ENCODE data around the gene HNF4A. TPM values are rescaled to one million over a fixed set of nuclear protein-coding genes. Genes with fewer than 3 reads are reported as not detected.

Gene HNF4A
- polyA plus RNA-seq, 1 of the 3 experiments (the other 2 are of a cell fraction), result not detected

GRCh38 chr20:44310664-44311639, 44.5 kb upstream of the HNF4A start, which contains the start of gene FITM2:
FITM2 (minus strand) TSS chr20:44311202; CDS start chr20:44311148, 54 bp downstream.
- H3K27me3 ChIP-seq (ENCODE audit: insufficient read depth), result no peaks in the 10 kb centered on the region
- ChIA-PET POLR2A (interaction anchor here (0.7 to 1.4 kb wide), 2 partner anchors 64 to 94 kb away, joined by 3 to 4 read pairs; partner anchors contain the start of gene GDAP1L1), CTCF (interaction anchor here (0.5 to 10.7 kb wide), 50 partner anchors 9 to 372 kb away, joined by 3 to 264 read pairs (median 4); partner anchors contain the start of genes GDAP1L1 and OSER1)
- WGBS (ENCODE audit: low lambda C conversion rate), result 4% methylated on average over 26 of the region's 70 CpGs
- H3K27ac ChIP-seq (ENCODE audit: low read depth in 2 of 2, low read length in 1 of 2), result peak within 1 kb of the TSS in 1 of 2 experiments; percentile 68; a peak in 1 of 4 replicates
- H4K20me1 ChIP-seq (ENCODE audit: insufficient read depth), result no peaks in the 10 kb centered on the region
- peak within 1 kb of the TSS; percentile 98 for H2AFZ ChIP-seq (ENCODE audit: low read depth)
- DNase-seq, result peak; percentile 99
- H3K9ac ChIP-seq, result peak within 1 kb of the TSS; percentile 71
- H3K4me2 ChIP-seq, result peak within 1 kb of the TSS; percentile 95
- no peaks in the 10 kb centered on the region for H3F3A ChIP-seq (replicated peaks; ENCODE audit: insufficient read depth)
- H3K9me2 ChIP-seq, result no peaks in the 10 kb centered on the region
- peaks cover 4 to 10% of the 10 kb centered on the region in 2 experiments; a peak in 1 of 4 replicates for H3K4me1 ChIP-seq (ENCODE audit: control insufficient read depth in 1 of 2, insufficient read depth in 2 of 2, low read depth in 1 of 2, low read length in 1 of 2)
- peaks cover 0 to 2% of the 10 kb centered on the region in 2 experiments for H3K36me3 ChIP-seq (replicated peaks in 1 of 2; ENCODE audit: control insufficient read depth in 1 of 2, insufficient read depth in 2 of 2, low read length in 1 of 2)
- H3K4me3 ChIP-seq (ENCODE audit: low read depth in 2 of 2, low read length in 1 of 2), result peak within 1 kb of the TSS; percentile 81 to 92
- no peaks in the 10 kb centered on the region for H3K9me3 ChIP-seq
- peaks cover 13% of the 10 kb centered on the region; the same call in 1 of the 2 replicates for H3K79me2 ChIP-seq (ENCODE audit: insufficient read depth)
- TF ChIP-seq TEAD4 (IDR thresholded peaks at IDR 0.05; ENCODE audit: borderline replicate concordance, insufficient read depth) (no peak), EP300 (IDR thresholded peaks at IDR 0.05; ENCODE audit: borderline replicate concordance in 1 of 2, low read depth in 1 of 2, low read length in 1 of 2) (no peak), GABPA (IDR thresholded peaks at IDR 0.05; ENCODE audit: low read depth) (no peak), RAD21 (IDR thresholded peaks at IDR 0.05; ENCODE audit: low read length) (peak; percentile 84), USF1 (IDR thresholded peaks at IDR 0.05; ENCODE audit: borderline replicate concordance, low read depth) (no peak), MEF2A (IDR thresholded peaks at IDR 0.05; ENCODE audit: borderline replicate concordance, low read depth) (no peak), IRF3 (IDR thresholded peaks at IDR 0.05; ENCODE audit: low read depth, low read length) (no peak), TAF1 (IDR thresholded peaks at IDR 0.05; ENCODE audit: borderline replicate concordance, low read depth, low read length) (peak; percentile 46; the same call in 1 of the 2 replicates), FOSL2 (IDR thresholded peaks at IDR 0.05; ENCODE audit: borderline replicate concordance, low read depth) (no peak), NRF1 (IDR thresholded peaks at IDR 0.05; ENCODE audit: low read depth, low read length) (peak; percentile 94), NFIC (IDR thresholded peaks at IDR 0.05; ENCODE audit: borderline replicate concordance) (no peak), SMC3 (IDR thresholded peaks at IDR 0.05; ENCODE audit: low read depth, low read length) (peak; percentile 98), PBX3 (IDR thresholded peaks at IDR 0.05) (no peak), MXI1 (IDR thresholded peaks at IDR 0.05; ENCODE audit: low read depth, low read length) (no peak; the same call in none of the 2 replicates), SIN3A (IDR thresholded peaks at IDR 0.05; ENCODE audit: borderline replicate concordance, low read depth, low read length) (peak; percentile 41; the same call in 1 of the 2 replicates), JUND (IDR thresholded peaks at IDR 0.05) (no peak), GATA2 (CRISPR knock-in tag; IDR thresholded peaks at IDR 0.05) (no peak), TCF12 (IDR thresholded peaks at IDR 0.05) (no peak), CHD2 (IDR thresholded peaks at IDR 0.05; ENCODE audit: low read length, partially characterized antibody) (peak; percentile 58), EZH2phosphoT487 (IDR thresholded peaks at IDR 0.05; ENCODE audit: borderline replicate concordance, low read depth) (no peak), RXRA (IDR thresholded peaks at IDR 0.05; ENCODE audit: borderline replicate concordance, low read depth) (no peak), YY1 (IDR thresholded peaks at IDR 0.05; ENCODE audit: low read depth) (no peak), FOXM1 (IDR thresholded peaks at IDR 0.05; ENCODE audit: low read depth) (no peak), CTCF (IDR thresholded peaks at IDR 0.05) (peak; percentile 87)
- TF ChIP-seq, protein P1, sequence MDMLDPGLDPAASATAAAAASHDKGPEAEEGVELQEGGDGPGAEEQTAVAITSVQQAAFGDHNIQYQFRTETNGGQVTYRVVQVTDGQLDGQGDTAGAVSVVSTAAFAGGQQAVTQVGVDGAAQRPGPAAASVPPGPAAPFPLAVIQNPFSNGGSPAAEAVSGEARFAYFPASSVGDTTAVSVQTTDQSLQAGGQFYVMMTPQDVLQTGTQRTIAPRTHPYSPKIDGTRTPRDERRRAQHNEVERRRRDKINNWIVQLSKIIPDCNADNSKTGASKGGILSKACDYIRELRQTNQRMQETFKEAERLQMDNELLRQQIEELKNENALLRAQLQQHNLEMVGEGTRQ (IDR thresholded peaks at IDR 0.05; ENCODE audit: borderline replicate concordance, low read depth, low read length), result no peak
